Panc1 (cell line): ENCODE data around the gene ST3GAL5.

Experiments used
- CTCF ChIP-seq: fragments of 450-650 bp; IDR thresholded peaks from 2 replicates; pipeline ENCODE4 v1.5.1; 2017; ENCODE audit warnings: mild to moderate bottlenecking
- POLR2AphosphoS5 ChIP-seq: IDR thresholded peaks from 2 replicates; pipeline ENCODE4 v1.6.1; 2012; ENCODE audit warnings: mild to moderate bottlenecking, low read depth, low read length, moderate library complexity
- REST ChIP-seq, 2 experiments: IDR thresholded peaks; 2 replicates each; pipeline ENCODE4 v1.6.1; 2011 to 2012; ENCODE audit warnings: low read depth in 2 of 2, control low read depth in 1 of 2, low read length in 1 of 2, mild to moderate bottlenecking in 1 of 2, moderate library complexity in 1 of 2; ENCODE audit not compliant: insufficient read depth in 1 of 2
- SIN3A ChIP-seq: IDR thresholded peaks from 2 replicates; pipeline ENCODE4 v1.6.1; 2012; ENCODE audit warnings: low read depth, mild to moderate bottlenecking, low read length, moderate library complexity, borderline replicate concordance; ENCODE audit not compliant: insufficient read depth
- TCF7L2 ChIP-seq: IDR thresholded peaks from 2 replicates; pipeline ENCODE4 v1.6.1; 2011; ENCODE audit warnings: mild to moderate bottlenecking, low read depth, low read length, inconsistent platforms

DNA sequence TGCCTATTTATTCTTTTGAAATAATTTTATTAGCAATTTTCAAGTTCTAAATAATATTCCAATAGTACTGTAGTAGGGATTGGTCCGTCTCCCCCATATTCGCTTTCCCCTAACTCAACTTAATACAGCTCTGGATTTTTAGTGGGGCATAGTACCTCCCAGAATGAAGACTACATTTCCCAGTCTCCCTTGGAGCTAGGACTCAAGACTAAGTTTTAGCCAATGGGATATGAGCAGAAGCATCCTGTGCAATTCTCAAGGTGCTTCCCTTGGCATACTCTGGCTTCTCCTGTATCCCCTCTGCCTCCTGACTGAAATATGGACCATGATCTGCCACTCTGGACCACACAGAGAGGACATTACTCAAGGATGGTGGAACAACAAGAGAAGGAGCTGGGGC, 24.1 kb downstream of the ST3GAL5 start:
- TF ChIP-seq CTCF (no peak), POLR2AphosphoS5 (no peak), SIN3A (no peak), REST (IDR thresholded peaks at IDR 0.05; ENCODE audit: insufficient read depth in 1 of 2, low read depth in 2 of 2, low read length in 1 of 2) (no peak), TCF7L2 (no peak)
